Measurements from ENCODE around the gene TANGO2. TPM values are rescaled to one million over a fixed set of nuclear protein-coding genes. Genes with fewer than 3 reads are reported as not detected.

The TANGO2 gene
- total and polyA plus RNA-seq, 2 of the 8 experiments (the other 6 are each of a cell fraction or from before 2014, with no cell fraction given) = 10.1 to 18.4 TPM

- TF ChIP-seq ZNF274 (IDR thresholded peaks at IDR 0.05; ENCODE audit: borderline replicate concordance, extremely low read depth, low read length) = no peak
- no peak for TF ChIP-seq FOSL1 (IDR thresholded peaks at IDR 0.05; ENCODE audit: insufficient read depth, low read depth, low read length)
These were observed 3.9 kb downstream of the TANGO2 start (continued) for GRCh38 chr22:20024650-20025397.

All from H1 (cell line).